GM20431 (cell line): ENCODE measurements around the gene KAZN.

Source experiments
- in situ Hi-C: fragments of 300-500 bp; cut with MseI, MboI; formaldehyde crosslinking; loops from one replicate; pipeline ENCODE4 v1.15.0; 2020; ENCODE audit warnings: low sequenced_read_pairs; ENCODE audit not compliant: unreplicated experiment

KAZN gene

DNA sequence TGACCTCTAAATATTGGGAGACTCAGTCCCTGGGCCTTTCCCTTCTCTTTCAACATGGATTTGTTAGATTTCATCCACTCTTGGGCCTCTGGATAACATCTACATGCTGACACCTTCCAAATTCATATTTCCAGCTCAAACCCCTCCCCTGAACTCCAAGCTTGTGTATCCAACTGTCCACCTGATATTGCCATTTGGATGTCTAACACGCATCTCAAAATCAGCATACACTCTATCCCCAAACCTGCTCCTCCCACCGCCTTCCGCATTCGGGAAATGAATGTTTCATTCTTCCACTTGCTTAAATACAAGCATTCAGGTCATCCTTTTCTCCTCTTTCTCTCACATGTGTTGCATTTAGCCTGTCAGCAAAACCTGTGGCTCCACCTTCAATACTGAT is 17.5 kb upstream of the KAZN start:
- in situ Hi-C loops, result no loop called here

DNA sequence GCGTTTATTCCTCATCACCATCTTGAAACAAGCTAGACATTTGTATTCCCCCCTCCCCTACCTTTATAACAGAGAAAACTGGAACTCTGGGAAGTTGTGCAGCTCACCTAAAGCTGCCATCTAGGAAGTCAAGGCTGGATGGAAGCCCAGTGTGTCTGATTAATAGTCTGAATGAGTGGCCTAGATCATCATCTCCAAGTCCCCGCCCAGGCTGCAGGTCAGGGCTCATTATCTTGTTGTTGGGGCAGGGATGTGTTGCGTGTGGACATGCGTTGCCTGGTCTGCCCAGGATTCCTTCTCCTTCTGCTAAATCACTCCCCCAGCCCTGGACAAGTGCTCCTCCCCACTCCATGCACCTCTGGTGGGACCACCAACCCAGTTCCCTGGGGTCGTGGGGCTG is 14.7 kb upstream of the KAZN start:
- in situ Hi-C loops, result no loop called here

DNA sequence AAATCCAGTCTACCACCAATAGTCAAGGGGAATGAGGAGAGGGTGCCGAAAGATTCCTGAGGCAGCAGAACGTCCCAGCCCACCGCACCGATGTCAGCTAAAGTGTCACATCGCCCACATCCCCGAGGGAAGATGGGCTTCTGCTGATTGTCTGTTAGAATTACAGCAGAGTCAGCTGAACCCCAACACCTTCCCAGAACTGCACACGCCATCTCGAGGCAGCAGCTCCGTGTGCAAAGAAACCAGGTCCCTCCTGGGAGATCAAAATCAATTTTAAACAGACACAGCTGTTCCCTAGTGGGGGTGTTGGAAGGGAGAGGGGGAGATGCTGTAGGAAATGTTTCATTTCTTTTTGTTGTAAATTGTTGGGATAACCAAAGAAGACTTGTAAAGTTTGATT is 12.8 kb upstream of the KAZN start:
- in situ Hi-C loops, result no loop called here

DNA sequence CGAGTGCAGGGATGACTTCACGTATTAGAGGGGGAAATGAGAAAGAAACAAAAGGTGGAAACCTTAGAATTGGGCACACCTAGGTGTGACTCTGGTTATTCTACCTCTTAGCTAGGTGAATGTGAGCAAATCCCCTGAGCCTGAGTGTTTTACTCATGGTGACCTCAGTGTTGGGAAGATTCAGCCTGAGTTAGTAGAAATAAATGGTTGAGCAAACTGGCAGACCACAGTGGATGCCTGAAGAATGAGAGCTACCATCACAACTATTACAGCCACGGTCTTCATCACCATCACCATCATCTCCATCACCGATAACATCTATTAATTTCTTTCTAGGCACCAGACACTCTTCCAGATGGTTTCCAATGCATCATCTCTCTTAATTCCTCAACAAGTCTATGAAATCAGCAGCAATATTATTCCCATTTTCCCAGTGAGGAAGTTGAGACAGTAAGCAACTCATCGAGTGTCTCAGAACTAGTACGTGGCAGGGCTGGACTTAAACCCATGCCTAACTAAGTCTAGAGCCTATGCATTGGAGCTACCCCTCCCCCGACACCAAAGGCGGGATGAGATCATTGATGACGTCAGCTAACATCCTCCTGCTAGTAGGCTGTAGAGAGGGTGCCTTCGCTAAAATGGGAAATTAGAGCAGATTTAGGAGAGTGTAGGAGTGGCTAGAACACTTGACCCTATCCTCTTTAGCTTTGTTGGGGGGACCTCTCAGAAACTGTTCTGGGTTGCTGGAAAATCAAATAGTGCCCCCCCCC is 7.9 kb upstream of the KAZN start:
- in situ Hi-C loops, result no loop called here

DNA sequence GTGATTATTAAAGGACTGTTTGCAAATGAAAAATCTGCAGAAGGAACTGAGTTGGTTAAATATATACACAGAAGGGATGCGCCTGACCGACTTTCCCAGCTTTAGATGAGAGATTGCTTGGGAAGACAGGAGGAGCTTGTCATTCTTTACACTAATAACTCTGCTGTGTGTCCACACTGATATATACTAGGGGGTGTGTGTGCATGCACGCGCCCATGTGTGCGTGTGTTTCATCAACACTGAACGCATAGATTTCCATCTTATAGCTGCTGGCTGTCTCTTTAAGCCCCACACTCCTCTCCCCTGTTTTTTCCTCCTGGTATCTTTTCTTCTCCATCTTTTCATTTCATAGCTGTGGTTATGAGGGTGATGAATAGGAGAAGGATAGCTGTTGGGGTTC is 6.9 kb upstream of the KAZN start:
- in situ Hi-C loops, result no loop called here

DNA sequence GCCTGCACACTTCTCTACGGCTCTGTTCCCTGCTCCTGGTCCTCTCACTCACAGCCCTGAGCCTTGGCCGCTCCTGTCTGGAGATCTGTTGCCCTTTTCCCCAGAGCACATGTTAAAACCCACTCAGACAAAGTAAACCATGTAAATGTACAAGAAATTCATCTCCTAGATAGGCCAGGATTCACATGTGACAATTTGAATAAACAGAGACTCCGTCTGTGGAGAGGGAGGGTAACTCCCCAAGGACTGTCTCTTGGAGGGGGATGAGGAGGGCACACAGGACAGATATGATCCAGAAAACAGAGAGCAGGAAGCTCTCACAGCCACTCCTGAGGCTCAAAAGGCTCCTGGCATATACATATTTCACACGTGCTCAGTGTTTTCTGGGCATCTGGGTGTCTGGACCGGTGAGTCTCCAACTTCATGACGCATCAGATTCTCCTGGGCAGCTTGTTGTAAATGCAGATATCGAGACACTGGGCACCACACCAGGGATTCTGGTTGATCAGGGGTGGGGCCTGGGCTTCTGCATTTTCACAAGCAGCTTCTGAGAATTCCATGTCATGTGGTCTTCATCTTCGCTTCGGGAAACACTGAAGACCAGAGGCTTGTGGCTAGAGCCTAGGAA is 6.4 kb upstream of the KAZN start:
- in situ Hi-C loops, result no loop called here

DNA sequence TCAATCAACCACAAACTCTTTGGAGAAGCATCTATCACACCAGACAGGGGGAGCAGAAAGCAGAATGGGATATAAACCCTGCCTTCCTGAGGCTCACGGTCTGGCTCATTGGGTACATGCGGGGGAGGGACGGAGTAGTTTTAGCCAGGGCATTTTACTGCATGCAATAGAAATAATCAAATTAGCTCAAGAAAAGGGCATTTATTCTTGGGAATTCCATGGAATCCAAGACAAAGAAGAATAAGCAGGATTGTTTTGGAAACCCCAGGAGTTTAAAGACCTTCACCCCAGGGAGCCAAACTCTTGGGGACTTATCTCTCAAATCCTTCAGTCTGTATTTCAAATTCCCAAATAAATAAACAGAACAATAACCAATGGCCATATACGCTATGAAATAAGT is 5.2 kb upstream of the KAZN start:
- in situ Hi-C loops, result no loop called here

DNA sequence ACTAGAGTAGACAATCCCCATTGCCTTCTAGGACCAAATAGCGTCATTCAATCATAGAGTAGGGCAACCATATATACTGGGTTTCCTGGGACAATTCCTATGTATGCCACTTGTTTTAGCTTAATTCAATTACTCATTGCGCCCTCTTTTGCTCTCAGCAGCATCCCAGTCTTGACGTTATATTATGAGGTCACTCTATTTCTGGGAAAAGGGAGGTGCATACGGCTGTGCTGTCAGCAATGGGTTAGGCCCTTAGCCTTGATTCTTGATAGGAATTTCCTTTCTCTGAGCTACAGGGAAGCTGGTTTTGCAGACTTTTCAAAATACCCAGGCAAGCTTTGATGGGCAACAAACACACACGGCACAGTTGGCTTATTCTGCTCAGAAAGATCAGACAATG is 4.4 kb upstream of the KAZN start:
- in situ Hi-C loops, result no loop called here

DNA sequence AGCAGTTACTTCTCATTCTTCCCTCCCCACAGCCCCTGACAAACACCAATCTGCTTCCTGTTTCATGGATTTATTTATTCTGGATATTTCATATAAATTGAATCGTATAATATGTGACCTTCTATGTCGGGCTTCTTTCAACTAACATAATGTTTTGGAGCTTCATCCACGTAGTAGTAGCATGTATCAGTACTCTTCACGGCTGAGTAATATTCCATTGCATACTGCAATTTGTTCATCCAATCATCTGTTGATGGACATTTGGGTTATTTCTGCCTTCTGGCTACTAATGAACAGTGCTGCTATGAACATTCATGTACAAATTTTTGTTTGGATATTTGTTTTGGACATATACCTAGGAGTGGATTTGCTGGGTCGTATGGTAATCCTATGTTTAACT is 1.9 kb upstream of the KAZN start:
- in situ Hi-C loops, result no loop called here

DNA sequence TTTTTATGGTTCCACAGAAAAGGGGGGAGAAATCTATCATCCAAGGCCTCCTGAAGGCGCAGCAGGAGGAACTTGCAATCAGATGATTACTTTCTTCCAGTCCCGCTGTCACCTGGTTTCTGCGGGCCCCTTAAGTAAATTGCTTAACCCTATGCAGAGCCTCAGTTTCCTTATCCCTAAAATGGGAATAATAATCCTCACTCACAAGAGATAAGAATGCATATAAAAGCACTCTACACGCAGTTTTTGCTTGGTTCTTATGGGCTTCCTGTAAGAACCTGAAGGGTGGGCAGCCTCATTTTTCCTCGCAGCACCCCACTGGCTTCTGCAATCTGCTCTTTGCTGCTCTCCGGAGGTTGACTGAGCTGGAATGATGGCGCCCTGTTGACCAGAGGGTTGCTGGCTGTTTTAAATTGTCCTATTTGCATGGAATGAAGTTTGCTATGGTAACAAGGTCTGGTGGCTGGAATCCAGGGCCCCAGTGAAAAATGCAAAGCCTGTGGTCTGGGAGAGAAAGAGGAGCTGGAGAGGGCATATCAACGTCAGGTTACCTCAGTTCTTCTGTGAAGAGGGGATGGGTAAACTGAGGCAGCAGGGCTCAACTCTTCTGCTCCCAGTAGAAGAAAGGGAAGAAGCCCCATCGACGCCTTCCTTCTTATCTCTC is 1.0 kb upstream of the KAZN start:
- in situ Hi-C loops, result no loop called here

DNA sequence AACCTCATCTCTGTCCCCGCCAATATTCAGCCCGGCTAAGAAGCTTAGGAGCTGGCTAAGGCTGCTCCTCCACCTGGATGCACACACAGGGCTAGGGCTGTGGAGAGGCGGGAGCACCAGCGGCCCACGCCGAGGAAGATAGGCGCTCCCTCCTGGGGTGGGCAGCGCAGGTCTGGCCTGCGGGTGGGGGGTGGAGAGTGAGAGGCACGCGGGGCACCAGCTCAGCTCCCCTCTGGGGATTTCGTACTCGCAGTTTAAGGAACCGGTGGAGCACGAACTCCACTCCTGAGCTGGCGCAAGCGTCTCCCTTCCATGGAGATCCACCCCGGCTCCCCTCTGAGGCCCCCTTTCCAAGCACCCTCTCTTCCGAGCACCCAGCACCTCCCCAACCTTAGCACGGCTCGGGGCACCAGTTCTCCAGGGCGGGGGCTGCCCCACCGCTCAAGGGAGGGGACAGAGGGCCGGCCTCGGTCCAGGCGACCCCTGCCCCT is 433 bp upstream of the KAZN start:
- in situ Hi-C loops, result no loop called here

DNA sequence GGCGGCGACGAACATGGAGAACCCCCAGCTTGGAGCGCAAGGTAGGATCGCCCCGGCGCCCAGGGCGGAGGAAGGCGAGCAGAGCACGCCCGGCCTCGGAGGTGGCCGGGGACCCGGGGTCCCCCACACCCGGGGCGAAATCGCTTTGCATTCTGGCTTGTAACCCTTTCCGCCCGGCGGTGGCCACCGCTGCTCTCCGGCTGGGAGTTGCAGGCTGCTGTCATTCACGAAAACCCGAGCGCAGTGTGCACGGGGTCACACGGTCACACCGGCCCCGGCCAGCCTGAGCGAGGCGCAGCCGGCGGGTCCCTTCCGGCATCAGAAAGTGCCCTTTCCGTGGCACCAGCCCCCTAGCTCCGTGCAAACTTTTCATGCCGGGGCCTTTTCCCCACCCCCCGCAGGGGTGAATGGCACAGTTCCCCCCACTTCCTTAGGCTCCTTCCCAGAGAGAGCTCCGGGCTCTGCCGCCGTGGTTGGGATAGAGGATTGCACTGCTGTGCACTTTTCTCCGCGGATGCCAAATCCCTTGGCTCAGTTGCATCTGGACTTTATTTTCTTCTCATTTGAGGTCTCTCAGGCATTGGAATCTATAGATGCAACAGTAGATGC is 802 bp downstream of the KAZN start:
- in situ Hi-C loops, result no loop called here

DNA sequence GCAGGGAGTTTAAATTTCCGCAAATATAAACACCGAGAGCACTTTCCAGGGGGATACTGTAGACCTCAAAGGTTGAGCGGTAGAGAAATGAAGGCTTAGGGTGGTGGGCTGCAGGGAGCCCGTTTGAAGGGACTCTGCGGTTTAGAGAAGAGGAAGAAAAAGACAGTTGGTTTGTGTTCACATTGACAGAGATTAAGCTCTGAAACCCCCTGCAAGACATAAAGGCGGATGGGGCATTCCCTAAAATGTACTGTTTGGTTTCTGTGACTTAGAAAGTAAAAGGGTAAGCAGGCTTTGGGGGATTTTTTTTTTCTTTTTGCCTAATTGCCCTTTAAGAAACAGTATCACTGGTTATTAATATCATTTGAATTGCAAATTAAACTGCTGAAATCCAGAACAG is 1.3 kb downstream of the KAZN start:
- in situ Hi-C loops, result no loop called here

DNA sequence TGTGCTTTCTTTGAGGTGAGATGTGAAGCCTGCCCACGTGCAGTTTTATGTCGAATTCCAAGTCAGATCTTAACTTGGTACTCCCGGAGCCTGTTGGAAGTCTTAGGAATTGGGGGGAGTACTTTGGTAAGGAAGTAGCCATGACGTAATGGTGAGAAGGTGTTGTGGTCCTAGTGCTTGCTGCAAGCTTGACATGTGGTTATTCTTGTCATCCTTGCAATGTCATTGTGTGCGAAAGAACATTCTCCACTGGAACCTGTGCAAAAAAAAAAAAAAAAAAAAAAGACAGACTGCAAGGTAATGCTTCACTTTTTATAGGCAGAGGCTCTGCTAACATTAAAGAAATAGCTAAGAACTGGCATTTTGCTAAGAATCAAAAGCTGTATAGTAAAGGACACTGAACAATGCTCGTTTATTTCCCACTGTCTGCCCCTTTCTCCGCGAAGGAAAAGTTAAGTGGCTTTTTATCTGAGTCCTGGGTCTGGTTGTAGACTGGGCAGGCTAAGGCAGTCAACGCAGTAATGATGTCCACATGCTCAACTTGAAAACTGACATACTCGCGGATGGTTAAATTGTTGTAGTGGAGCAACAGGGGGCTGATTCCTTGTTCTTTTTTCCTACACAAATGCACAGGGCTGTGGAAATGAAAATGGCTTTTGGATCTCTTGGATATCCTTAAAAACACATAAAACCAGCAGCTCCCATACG is 2.1 kb downstream of the KAZN start:
- in situ Hi-C loops, result no loop called here

DNA sequence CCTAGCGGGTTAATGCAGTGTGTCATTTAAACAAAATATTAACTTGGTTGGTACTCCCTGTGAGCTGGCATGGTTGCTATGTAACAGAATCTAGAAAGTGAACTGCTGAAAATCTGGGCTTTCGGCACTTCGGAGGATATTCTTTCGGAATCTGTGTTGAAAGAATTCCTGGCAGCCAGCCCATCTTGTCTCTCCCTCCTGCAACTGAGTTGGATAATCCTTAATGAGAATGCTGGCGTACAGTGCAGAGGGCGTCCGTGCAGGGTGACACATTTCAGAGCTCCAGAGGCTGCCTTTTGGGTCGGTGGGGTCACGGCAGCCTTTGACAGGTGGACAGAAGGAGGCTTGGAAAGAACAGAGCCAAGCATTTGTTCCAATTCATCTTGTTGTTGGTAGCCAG is 3.7 kb downstream of the KAZN start:
- in situ Hi-C loops, result no loop called here

DNA sequence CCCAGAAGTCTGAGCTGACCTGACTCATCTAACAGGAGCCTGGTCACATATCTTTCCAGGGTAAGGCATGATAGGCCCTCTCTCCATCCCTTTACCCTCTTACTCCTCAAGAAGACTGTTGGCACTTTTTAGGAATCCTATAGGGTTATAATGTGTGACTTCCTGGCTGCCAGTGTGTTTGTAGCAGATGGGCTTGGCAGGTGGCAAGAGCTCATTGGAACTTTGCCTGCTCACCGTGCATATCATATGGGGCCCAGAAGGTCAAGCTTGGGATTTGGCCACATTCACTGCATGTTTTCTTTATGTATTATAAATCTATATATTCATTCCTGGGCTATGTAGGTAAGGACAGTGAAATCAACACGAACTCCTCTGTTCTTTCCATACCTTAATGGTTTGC is 5.2 kb downstream of the KAZN start:
- in situ Hi-C loops, result no loop called here

DNA sequence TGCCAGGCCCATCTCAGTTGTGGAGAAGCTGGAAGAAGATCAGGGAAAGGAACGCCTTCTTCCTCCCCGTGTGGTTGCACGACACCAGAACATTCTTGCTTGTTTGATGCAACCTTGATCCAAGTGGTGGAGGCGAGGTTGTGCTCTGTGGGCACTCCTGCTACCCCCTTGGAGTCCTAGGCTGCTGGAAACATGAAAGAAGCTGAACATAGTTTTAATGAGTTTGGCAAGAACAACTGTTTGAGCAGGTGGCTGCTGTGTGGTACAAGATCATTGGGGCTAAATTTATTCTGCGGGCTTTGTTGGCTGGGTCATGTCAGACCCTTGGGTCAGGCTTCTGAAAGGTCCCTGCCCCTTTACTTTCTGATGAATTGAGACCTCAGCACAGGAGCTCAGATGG is 5.9 kb downstream of the KAZN start:
- in situ Hi-C loops, result no loop called here

DNA sequence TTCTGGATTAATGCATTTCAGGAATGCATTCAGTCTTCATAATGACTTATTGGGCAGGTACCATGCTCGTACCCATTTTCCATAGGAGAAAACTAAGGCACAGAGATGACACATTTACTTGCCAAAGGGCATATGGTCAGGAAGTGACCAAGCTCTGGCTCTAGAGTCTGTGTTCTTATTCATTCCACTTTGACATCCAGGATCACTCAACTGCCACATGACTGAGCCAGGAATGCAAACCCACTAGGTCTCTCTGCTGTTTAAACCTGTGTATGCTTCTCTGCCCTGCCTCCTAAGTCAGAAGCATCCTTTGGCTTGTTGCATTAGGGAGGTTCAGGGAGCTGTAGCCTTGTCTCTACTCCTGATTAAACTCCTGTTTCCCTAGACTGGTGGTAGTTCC is 7.5 kb downstream of the KAZN start:
- in situ Hi-C loops, result no loop called here

DNA sequence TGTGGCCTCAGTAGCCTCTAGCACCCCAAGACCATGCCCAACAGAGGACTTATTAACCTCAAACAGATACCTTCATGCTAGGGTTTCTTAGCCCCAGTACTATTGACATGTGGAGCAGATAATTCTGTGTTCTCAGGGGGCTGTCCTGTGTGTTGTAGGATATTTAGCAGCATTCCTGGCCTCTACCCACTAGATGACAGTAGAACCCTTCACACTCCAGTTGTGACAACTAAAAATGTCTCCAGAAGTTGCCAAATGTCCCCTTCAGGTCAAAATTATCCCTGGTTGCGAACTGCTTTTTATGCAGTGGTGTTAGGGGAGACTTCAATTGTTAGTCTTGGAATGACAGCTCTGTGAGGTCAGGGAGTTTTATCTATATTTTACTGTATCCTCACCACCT is 8.1 kb downstream of the KAZN start:
- in situ Hi-C loops, result no loop called here

DNA sequence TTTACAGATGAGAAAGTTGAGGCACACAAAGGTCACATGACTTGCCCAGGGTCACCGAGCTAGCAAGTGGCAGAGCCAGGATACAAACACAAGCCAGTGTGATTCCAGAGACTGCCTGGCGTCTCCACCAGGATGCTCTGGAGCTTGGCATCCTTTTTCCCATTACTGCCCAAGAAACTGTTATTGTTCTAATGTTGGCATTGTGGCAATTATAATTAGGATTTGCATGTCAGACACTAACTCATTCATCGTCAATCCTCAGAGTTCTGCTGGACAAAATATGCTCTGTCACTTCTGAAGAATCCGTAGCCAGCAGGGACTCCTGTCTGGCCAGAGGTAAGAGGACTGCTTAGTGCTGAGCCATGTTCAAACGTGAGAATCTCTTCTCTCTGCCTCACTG is 8.8 kb downstream of the KAZN start:
- in situ Hi-C loops, result no loop called here
